CD4-positive, alpha-beta memory T cell (primary cell): Measurements from ENCODE around the gene CCL23. TPM values are rescaled to one million over a fixed set of nuclear protein-coding genes. Genes with fewer than 3 reads are reported as not detected.
A peak's percentile ranks its signal among the peaks of the same experiment; 100 is the strongest.

Source experiments
- CTCF ChIA-PET: fragments of 350-600 bp; sonication (Branson Sonifier 250); formaldehyde crosslinking; loops from one replicate; lab custom pipeline; 2021; ENCODE audit warnings: inconsistent platforms; ENCODE audit not compliant: partially characterized antibody; lab: Charles Lee
- POLR2A ChIA-PET: fragments of 350-600 bp; sonication (Branson Sonifier 250); formaldehyde crosslinking; loops from one replicate; lab custom pipeline; 2021; ENCODE audit not compliant: partially characterized antibody; lab: Charles Lee
- DNase-seq, 5 donors: peaks; one replicate each; pipeline versions ENCODE4 v3.0.0 to v3.0.0-alpha.2; 2020 to 2022; ENCODE audit warnings: mixed read lengths in 1 of 5
- H3K27ac ChIP-seq: one replicate; pipeline ENCODE4 v1.7.0; 2013; ENCODE audit warnings: low read depth, low read length
- H3K27me3 ChIP-seq: 2 replicates; pipeline ENCODE4 v1.7.0; 2013; ENCODE audit warnings: mild to moderate bottlenecking, low read length, moderate library complexity; ENCODE audit not compliant: insufficient read depth
- H3K36me3 ChIP-seq: 2 replicates; pipeline ENCODE4 v1.7.0; 2013; ENCODE audit warnings: mild to moderate bottlenecking, low read length, moderate library complexity; ENCODE audit not compliant: insufficient read depth
- H3K4me1 ChIP-seq: 2 replicates; pipeline ENCODE4 v1.7.0; 2013; ENCODE audit warnings: mild to moderate bottlenecking, low read length, moderate library complexity; ENCODE audit not compliant: insufficient read depth
- H3K4me3 ChIP-seq, 2 donors: one replicate each; pipeline ENCODE4 v1.7.0; 2013; ENCODE audit warnings: low read length in 2 of 2, mild to moderate bottlenecking in 1 of 2
- H3K9me3 ChIP-seq, 2 donors: one replicate each; pipeline ENCODE4 v1.7.0; 2013; ENCODE audit warnings: low read length in 2 of 2, control low read depth in 1 of 2; ENCODE audit not compliant: control insufficient read depth in 1 of 2
- H3K27ac Mint-ChIP-seq, 7 donors: one replicate each; pipeline ENCODE4 v1.8.0; 2020 to 2021; ENCODE audit warnings: mixed read lengths in 7 of 7, mild to moderate bottlenecking in 6 of 7, inconsistent platforms in 3 of 7, moderate library complexity in 3 of 7
- H3K27me3 Mint-ChIP-seq, 2 donors: one replicate each; pipeline ENCODE4 v1.8.0; 2020 to 2021; ENCODE audit warnings: mixed read lengths in 2 of 2
- H3K36me3 Mint-ChIP-seq, 2 donors: one replicate each; pipeline ENCODE4 v1.8.0; 2020 to 2021; ENCODE audit warnings: mixed read lengths in 2 of 2, inconsistent platforms in 1 of 2, mild to moderate bottlenecking in 1 of 2
- H3K4me1 Mint-ChIP-seq, 4 donors: one replicate each; pipeline ENCODE4 v1.8.0; 2020 to 2021; ENCODE audit warnings: mixed read lengths in 4 of 4, mild to moderate bottlenecking in 1 of 4
- H3K4me3 Mint-ChIP-seq, 8 donors: one replicate each; pipeline ENCODE4 v1.8.0; 2020 to 2021; ENCODE audit warnings: mixed read lengths in 8 of 8, mild to moderate bottlenecking in 7 of 8, moderate library complexity in 6 of 8, inconsistent platforms in 3 of 8
- H3K9me3 Mint-ChIP-seq, 8 donors: one replicate each; pipeline ENCODE4 v1.8.0; 2020 to 2021; ENCODE audit warnings: mixed read lengths in 8 of 8, mild to moderate bottlenecking in 5 of 8, inconsistent platforms in 3 of 8, moderate library complexity in 1 of 8
- intact Hi-C: fragments of 100-400 bp; cut with micrococcal nuclease; formaldehyde crosslinking; loops from one replicate; pipeline ENCODE4 v1.15.1; 2023
- polyA plus RNA-seq, 2 donors: library from polyadenylated mRNA; unstranded; fragments of 300-500 nt; fragmentation: Illumina TruSeq; gene quantifications; one replicate each; pipeline ENCODE4 v1.2.3, GENCODE V29; 2021
- total RNA-seq, 2 experiments: library from RNA; stranded (reverse); gene quantifications; one replicate each; pipeline ENCODE4 v1.2.3, GENCODE V29; 2021

CCL23 gene, protein sequence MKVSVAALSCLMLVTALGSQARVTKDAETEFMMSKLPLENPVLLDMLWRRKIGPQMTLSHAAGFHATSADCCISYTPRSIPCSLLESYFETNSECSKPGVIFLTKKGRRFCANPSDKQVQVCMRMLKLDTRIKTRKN
- not detected for total RNA-seq
- not detected for polyA plus RNA-seq

DNA sequence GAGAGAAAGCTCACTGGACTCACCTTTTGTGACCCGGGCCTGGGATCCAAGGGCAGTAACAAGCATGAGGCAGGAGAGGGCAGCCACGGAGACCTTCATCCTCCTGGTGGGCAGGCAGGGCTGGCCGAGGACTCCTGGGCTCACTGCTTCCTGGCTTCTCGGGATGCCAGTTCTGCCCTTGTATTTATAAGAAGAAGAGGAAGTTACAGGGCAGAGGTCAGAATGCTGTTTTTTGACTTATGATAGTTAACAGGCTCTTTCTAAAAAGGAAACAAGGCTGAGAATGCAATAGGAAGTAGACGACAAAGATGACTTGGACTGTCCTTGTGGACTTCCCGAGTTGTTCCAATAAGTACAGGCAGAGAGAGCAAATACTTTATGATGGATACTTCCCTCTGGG is at the start of gene CCL23:
TSS of gene CCL23 (minus strand) at position 174 of the 400 bp plus-strand sequence. CDS start at position 99, 75 bp downstream.
- Mint-ChIP-seq H3K4me3 (no peak within 1 kb of the TSS), H3K27ac (no peak within 1 kb of the TSS), H3K36me3 (no peaks in the 10 kb centered on the region), H3K27me3 (peaks cover 20 to 22% of the 10 kb centered on the region in 2 donors), H3K9me3 (peaks cover 0 to 5% (median 0%) of the 10 kb centered on the region in 8 donors), H3K4me1 (peaks cover 0 to 1% (median 0%) of the 10 kb centered on the region in 4 donors)
- H3K27ac ChIP-seq: no peak within 1 kb of the TSS
- CTCF ChIA-PET: no interaction called here
- POLR2A ChIA-PET: no interaction called here
- no peaks in the 10 kb centered on the region for H3K9me3 ChIP-seq
- H3K4me3 ChIP-seq: no peak within 1 kb of the TSS
- DNase-seq: no peak
- H3K27me3 ChIP-seq: no peaks in the 10 kb centered on the region
- no peaks in the 10 kb centered on the region for H3K4me1 ChIP-seq
- intact Hi-C loops: no loop called here
- no peaks in the 10 kb centered on the region for H3K36me3 ChIP-seq

DNA sequence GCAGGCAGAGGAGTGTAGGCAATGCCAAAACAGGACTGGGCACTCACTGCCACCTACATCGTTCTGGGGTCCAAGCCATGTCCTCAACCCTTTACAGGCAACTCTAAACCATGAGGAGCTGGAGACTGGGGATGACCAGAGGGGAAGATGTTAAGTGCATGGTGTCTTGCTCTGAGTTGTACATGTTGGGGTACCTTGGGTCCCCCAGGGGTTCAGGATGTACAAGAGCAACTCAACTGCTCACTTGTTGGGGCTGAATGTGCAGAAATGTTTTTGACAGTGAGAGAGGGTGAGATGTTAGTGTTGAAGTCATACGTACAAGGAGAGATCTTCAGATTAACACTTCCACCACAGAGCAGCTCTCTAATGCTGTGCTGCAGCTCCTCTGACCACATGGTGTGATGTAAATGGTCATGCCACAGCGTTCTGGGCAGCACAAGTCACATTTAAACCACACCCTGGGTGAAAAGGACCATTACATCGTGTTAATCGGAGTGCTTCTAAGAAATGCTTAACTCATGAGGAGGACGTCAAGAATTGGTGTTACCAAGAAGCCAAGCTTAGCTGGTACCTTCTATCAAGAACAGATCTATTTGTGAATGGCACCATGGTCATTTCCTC is 48.7 kb upstream of the CCL23 start:
- Mint-ChIP-seq H3K36me3 (no peaks in the 10 kb centered on the region), H3K4me3 (no peak overlapping the region), H3K27ac (peak overlapping the region in 2 of 7 donors; percentile 59 to 60), H3K27me3 (peaks cover 0 to 4% of the 10 kb centered on the region in 2 donors), H3K4me1 (peaks cover 0 to 4% (median 1%) of the 10 kb centered on the region in 4 donors), H3K9me3 (no peaks in the 10 kb centered on the region)
- peak in 2 of 5 donors; percentile 9 to 24 for DNase-seq
- no peak overlapping the region for H3K4me3 ChIP-seq
- H3K27ac ChIP-seq: no peak overlapping the region
- H3K36me3 ChIP-seq: no peaks in the 10 kb centered on the region
- intact Hi-C loops: no loop called here
- no peaks in the 10 kb centered on the region for H3K27me3 ChIP-seq
- ChIA-PET POLR2A (no interaction called here), CTCF (no interaction called here)
- H3K4me1 ChIP-seq: no peaks in the 10 kb centered on the region
- no peaks in the 10 kb centered on the region for H3K9me3 ChIP-seq

DNA sequence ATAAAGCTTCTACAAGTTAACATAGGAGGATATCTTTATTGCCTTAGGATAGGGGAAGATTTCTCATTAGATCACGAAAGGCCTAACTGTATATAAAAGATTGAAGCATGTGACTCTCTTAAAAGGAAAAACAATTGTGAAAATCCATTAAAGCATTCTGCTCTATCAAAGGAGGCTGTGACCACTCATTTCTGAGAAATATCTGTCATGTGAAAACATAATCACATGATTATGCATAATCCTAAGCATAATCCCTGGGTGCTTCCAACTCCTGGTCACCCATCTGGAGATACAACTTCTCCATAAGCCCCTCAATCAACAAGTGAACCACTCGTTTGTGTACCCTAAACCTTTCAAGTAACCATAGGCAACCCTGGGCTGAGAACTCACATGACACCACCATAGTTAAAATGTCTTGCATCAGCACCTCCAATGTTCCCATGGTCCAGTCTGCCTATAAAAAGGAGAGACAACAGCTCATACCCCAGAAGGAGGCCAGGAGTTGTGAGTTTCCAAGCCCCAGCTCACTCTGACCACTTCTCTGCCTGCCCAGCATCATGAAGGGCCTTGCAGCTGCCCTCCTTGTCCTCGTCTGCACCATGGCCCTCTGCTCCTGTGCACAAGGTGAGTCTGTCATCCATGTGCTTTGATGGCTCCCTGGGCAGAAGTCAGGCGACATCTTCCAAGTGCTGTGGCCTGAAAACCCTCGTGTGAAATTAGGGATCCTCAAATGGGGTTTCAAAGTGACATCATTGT is 46.2 kb upstream of the CCL23 start, which contains the start of gene CCL18:
TSS of gene CCL18 (plus strand) at position 487 of the 756 bp plus-strand sequence. CDS start at position 558, 71 bp downstream.
- Mint-ChIP-seq H3K27ac (no peak within 1 kb of the TSS), H3K4me1 (peaks cover 0 to 3% (median 0%) of the 10 kb centered on the region in 4 donors), H3K27me3 (peaks cover 4 to 7% of the 10 kb centered on the region in 2 donors), H3K36me3 (no peaks in the 10 kb centered on the region), H3K9me3 (no peaks in the 10 kb centered on the region), H3K4me3 (peak within 1 kb of the TSS in 1 of 8 donors; percentile 31)
- H3K4me1 ChIP-seq: no peaks in the 10 kb centered on the region
- H3K4me3 ChIP-seq: no peak within 1 kb of the TSS
- ChIA-PET POLR2A (no interaction called here), CTCF (interaction anchor here (2.1 kb wide), 1 partner anchor 9 kb away, joined by 15 read pairs; no protein-coding TSS in a partner anchor)
- H3K27me3 ChIP-seq: no peaks in the 10 kb centered on the region
- no peak within 1 kb of the TSS for H3K27ac ChIP-seq
- DNase-seq: no peak
- intact Hi-C loops: no loop called here
- no peaks in the 10 kb centered on the region for H3K9me3 ChIP-seq
- H3K36me3 ChIP-seq: no peaks in the 10 kb centered on the region

DNA sequence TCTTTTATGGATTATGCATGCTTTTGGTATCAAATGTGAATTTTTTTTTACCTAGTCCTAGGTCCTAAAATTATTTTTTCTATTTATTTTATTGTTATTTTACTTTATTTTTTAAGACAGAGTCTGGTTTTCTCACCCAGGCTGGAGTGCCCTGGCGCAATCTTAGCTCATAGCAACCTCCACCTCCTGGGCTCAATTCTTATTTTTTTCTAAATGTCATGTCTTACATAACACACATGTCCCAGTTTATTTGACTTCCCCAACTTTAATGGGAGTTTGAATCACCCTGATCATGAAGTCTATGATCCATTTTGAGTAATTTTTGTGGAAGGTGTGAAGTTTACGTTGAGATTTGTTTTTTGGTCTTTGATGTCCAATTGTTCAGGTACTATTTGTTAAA is 43.0 kb upstream of the CCL23 start:
- no peaks in the 10 kb centered on the region for H3K4me1 ChIP-seq
- no peaks in the 10 kb centered on the region for H3K27me3 ChIP-seq
- H3K4me3 Mint-ChIP-seq: no peak overlapping the region
- peaks cover 6 to 13% of the 10 kb centered on the region in 2 donors for H3K27me3 Mint-ChIP-seq
- no peak overlapping the region for H3K27ac Mint-ChIP-seq
- ChIA-PET POLR2A (no interaction called here), CTCF (no interaction called here)
- no peaks in the 10 kb centered on the region for H3K36me3 Mint-ChIP-seq
- H3K27ac ChIP-seq: no peak overlapping the region
- H3K9me3 Mint-ChIP-seq: no peaks in the 10 kb centered on the region
- H3K9me3 ChIP-seq: no peaks in the 10 kb centered on the region
- H3K4me3 ChIP-seq: no peak overlapping the region
- DNase-seq: no peak
- intact Hi-C loops: no loop called here
- H3K4me1 Mint-ChIP-seq: no peaks in the 10 kb centered on the region
- no peaks in the 10 kb centered on the region for H3K36me3 ChIP-seq

DNA sequence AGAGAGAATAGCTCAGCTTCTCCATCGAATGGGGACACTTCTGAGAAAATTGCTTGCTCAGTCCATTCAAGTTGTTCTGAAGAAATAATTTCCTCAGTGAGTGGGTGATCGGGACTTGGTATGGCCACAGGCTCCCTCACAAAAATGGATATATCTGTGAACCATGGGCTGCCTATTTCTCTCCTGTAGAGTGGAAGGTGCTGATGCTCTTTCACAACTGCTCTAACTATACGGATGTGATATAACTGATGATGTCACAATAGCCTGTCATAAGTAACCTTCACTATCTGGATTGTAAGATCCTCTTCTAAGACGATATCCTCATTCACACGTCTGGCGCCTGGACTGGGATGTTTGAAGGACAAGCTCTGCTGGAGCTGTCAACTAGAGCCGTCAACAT is 41.6 kb upstream of the CCL23 start:
- Histone ChIP-seq H3K9me3 (no peaks in the 10 kb centered on the region), H3K27me3 (no peaks in the 10 kb centered on the region), H3K27ac (no peak overlapping the region), H3K4me3 (no peak overlapping the region), H3K4me1 (no peaks in the 10 kb centered on the region), H3K36me3 (no peaks in the 10 kb centered on the region)
- CTCF ChIA-PET: no interaction called here
- no peaks in the 10 kb centered on the region for H3K36me3 Mint-ChIP-seq
- H3K27me3 Mint-ChIP-seq: peaks cover 6 to 10% of the 10 kb centered on the region in 2 donors
- no peaks in the 10 kb centered on the region for H3K9me3 Mint-ChIP-seq
- H3K4me1 Mint-ChIP-seq: no peaks in the 10 kb centered on the region
- no peak overlapping the region for H3K27ac Mint-ChIP-seq
- no peak for DNase-seq
- H3K4me3 Mint-ChIP-seq: no peak overlapping the region
- intact Hi-C loops: no loop called here
- POLR2A ChIA-PET: no interaction called here

DNA sequence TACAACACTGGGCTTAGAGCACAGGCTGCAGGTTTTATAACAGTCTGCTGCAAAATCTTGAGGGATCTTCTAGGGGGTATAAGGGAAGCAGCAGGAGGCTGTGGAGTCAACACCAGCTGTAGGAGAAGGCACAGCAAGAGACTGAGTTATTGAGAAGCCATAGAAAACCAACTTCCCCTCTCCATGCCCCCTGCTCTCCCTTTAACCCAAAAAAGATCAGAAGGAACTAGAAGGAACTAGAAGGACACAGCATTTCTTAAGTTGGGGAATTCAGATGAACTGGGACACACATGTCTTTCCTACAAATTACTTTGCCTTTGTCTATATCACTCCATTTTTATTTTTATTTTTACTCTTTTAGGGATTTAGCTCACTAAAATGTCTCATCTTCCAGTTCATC is 40.1 kb upstream of the CCL23 start:
- no peaks in the 10 kb centered on the region for H3K9me3 ChIP-seq
- peaks cover 6 to 9% of the 10 kb centered on the region in 2 donors for H3K27me3 Mint-ChIP-seq
- ChIA-PET CTCF (interaction anchor here (2.1 kb wide), 1 partner anchor 15 kb away, joined by 7 read pairs; no protein-coding TSS in a partner anchor), POLR2A (no interaction called here)
- no peaks in the 10 kb centered on the region for H3K4me1 Mint-ChIP-seq
- no peak overlapping the region for H3K27ac Mint-ChIP-seq
- no peaks in the 10 kb centered on the region for H3K36me3 Mint-ChIP-seq
- H3K9me3 Mint-ChIP-seq: no peaks in the 10 kb centered on the region
- H3K27me3 ChIP-seq: no peaks in the 10 kb centered on the region
- H3K4me3 ChIP-seq: no peak overlapping the region
- H3K4me3 Mint-ChIP-seq: no peak overlapping the region
- DNase-seq: no peak
- H3K36me3 ChIP-seq: no peaks in the 10 kb centered on the region
- H3K27ac ChIP-seq: no peak overlapping the region
- intact Hi-C loops: no loop called here
- H3K4me1 ChIP-seq: no peaks in the 10 kb centered on the region

DNA sequence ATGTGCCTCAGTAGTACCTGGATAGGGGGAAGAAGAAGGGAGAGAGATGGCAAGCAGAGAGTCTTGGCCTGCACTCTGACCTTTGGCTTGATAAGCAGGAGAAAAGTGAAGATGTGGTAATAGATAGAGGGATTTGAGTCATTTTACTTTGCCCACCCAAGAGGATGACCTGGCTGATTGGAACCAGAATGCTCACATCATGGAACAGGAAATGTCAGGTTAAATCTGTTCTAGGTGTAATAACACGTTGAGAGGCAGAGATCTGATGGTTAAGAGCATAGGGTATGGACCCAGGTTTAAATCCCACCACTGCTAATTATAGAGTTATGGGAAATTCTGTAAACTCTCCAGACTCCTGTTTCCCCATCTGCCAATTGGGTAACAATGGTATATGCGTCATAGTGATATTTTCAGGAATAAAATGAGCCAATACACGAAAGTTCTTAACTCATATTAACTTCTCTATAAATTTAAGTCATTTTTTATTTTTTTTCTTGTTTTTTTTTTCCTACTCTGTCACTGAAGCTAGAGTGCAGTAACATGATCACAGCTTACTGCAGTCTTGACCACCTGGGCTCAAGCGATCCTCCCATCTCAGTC is 38.2 kb upstream of the CCL23 start:
- no peak for DNase-seq

More for the DNA sequence above, 38.2 kb upstream of the CCL23 start:
- intact Hi-C loops: no loop called here
- CTCF ChIA-PET: interaction anchor here (1.4 to 2.1 kb wide), 2 partner anchors 15 to 17 kb away, joined by 3 to 7 read pairs; no protein-coding TSS in a partner anchor
- Histone ChIP-seq H3K27ac (no peak overlapping the region), H3K4me1 (no peaks in the 10 kb centered on the region), H3K4me3 (no peak overlapping the region), H3K9me3 (no peaks in the 10 kb centered on the region), H3K27me3 (no peaks in the 10 kb centered on the region), H3K36me3 (no peaks in the 10 kb centered on the region)
- Mint-ChIP-seq H3K36me3 (peaks cover 0 to 5% of the 10 kb centered on the region in 2 donors), H3K4me1 (no peaks in the 10 kb centered on the region), H3K4me3 (no peak overlapping the region), H3K9me3 (peaks cover 0 to 15% (median 6%) of the 10 kb centered on the region in 8 donors), H3K27me3 (peaks cover 9% of the 10 kb centered on the region in 2 donors), H3K27ac (no peak overlapping the region)
- POLR2A ChIA-PET: no interaction called here
